KBM-7 (cell line): ENCODE data around the gene TMEM154.
A peak's percentile ranks its signal among the peaks of the same experiment; 100 is the strongest.

ENCODE experiments used
- DNase-seq: peaks from one replicate; pipeline ENCODE4 v3.0.0-alpha.2; 2015
- in situ Hi-C: fragments of 300-500 bp; cut with MboI; formaldehyde crosslinking; loops from 2 replicates; pipeline ENCODE4 v1.14.3; 2020; ENCODE audit warnings: low sequenced_read_pairs, low pct_unique_long_range_greater_than_20kb, mixed read lengths

The TMEM154 gene

GRCh38 chr4:152679414-152680281, at the start of gene TMEM154:
Gene TMEM154 (minus strand): TSS chr4:152679997. CDS start chr4:152679933, 64 bp downstream.
- in situ Hi-C loops: no loop called here

GRCh38 chr4:152729466-152729865, 49.7 kb upstream of the TMEM154 start:
- DNase-seq: no peak
- in situ Hi-C loops: no loop called here

More at GRCh38 chr4:152679414-152680281, at the start of gene TMEM154:
- DNase-seq: peak; percentile 95

GRCh38 chr4:152728343-152728742, 48.5 kb upstream of the TMEM154 start:
- in situ Hi-C loops: no loop called here
- DNase-seq: no peak

- in situ Hi-C loops: no loop called here
- DNase-seq: peak; percentile 26
Measured at GRCh38 chr4:152727784-152728183, 48.0 kb upstream of the TMEM154 start.

DNA sequence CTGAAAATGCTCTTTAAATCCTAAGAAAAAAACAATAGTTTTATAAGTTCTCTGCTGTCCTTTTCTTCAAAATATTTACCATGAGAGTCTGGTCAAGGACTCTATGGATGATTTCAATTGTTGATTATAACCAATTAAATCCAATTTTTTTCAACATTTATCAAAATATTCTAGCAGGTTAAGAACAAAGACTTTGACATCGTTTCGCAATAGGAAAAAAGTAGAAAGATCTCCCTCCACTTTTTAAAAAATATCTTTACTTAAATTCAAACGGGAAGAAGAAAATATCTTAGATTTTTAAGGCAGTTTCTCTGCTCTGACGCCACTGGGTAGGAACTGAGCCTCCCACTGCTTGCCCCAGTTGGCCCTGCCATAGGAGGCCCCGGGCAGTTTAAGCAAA, 44.7 kb upstream of the TMEM154 start:
- in situ Hi-C loops: no loop called here
- no peak for DNase-seq

DNA sequence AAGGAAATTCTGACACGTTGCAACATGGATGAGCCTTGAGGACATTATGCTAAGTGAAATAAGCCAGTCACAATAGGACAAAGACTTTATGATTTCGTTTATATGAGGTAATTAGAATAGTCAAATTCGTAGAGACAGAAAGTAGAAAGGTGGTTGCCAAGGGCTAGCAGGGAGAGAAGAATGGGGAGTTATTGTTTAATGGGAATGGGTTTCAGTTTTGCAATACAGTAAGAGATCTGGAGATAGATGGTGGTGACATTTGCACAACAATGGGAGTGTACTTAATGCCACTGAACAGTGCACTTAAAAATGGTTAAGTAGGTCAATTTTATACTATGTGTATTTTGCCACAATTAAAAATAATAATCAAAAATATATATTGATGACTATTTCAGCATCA, 43.4 kb upstream of the TMEM154 start:
- in situ Hi-C loops: no loop called here

GRCh38 chr4:152719801-152720556, 40.2 kb upstream of the TMEM154 start:
- in situ Hi-C loops: no loop called here

More for the DNA sequence above, 43.4 kb upstream of the TMEM154 start:
- DNase-seq: no peak

GRCh38 chr4:152719291-152719690, 39.5 kb upstream of the TMEM154 start:
- in situ Hi-C loops: no loop called here
- no peak for DNase-seq

More at GRCh38 chr4:152719801-152720556, 40.2 kb upstream of the TMEM154 start:
- DNase-seq: no peak

- in situ Hi-C loops: no loop called here
- no peak for DNase-seq
Measured at GRCh38 chr4:152715076-152715475, 35.3 kb upstream of the TMEM154 start.

GRCh38 chr4:152713951-152714705, 34.3 kb upstream of the TMEM154 start:
- DNase-seq: no peak
- in situ Hi-C loops: no loop called here

GRCh38 chr4:152709675-152710438, 30.1 kb upstream of the TMEM154 start:
- DNase-seq: no peak
- in situ Hi-C loops: no loop called here

DNA sequence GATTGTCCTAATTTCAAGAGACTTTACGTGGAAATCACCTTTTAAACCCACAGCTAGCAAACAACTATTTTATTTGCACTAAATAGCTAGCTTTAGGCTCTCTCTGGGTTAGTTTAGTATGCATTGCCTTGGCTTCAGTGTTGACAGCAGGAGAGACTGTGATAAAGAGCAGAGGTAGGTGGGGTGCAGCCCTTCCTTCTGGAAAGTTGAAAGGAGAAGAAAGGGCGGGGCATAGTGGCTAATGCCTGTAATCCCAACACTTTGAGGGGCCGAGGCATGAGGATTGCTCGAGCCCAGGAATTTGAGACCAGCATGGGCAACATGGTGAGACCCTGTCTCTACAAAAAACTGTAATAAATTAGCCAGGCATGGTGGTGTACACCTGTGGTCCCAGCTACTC, 29.0 kb upstream of the TMEM154 start:
- DNase-seq: no peak
- in situ Hi-C loops: no loop called here

GRCh38 chr4:152708361-152708760, 28.6 kb upstream of the TMEM154 start:
- in situ Hi-C loops: no loop called here
- DNase-seq: no peak

- in situ Hi-C loops: no loop called here
- no peak for DNase-seq
Measured at GRCh38 chr4:152707632-152708031, 27.8 kb upstream of the TMEM154 start.

- in situ Hi-C loops: no loop called here
- no peak for DNase-seq
Measured at GRCh38 chr4:152705903-152706302, 26.1 kb upstream of the TMEM154 start.

DNA sequence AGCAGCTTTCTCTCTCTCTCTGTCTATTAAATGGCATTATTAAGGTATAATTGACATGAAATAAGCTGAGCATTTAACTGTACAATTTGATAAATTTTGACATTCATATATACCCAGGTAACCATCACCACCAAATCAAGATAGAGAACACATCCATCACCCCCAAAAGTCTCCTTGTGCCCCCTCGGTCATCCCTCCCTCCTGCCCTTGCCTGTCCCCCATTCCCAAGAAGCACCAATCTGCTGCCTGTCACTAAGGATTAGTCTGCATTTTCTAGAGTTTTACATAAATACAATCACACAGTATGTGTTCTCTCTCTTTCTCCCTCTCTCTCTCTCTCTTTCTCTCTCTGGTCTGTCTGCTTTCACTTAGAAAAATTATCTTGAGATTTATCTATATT, 25.0 kb upstream of the TMEM154 start:
- in situ Hi-C loops: no loop called here
- DNase-seq: no peak

GRCh38 chr4:152700151-152700550, 20.4 kb upstream of the TMEM154 start:
- no peak for DNase-seq
- in situ Hi-C loops: no loop called here

DNA sequence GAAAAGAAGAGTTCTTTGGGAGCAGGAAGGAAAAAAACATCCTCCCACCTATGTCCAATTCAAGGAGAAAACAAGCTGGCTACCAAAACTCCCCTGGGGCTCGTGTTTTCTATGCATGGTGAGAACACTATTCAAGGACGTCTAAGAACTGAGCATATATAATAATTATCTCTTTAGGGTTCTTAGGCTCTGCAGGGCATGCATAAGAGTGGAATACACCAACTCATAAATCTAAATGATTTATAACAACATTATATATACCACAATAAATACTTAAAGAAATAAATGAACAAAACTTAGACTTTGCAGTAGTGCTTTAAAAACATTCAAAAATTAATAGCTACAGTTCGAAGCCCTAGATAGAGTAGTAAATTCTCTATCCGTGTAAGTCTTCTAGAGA, 19.5 kb upstream of the TMEM154 start:
- DNase-seq: no peak
- in situ Hi-C loops: no loop called here

DNA sequence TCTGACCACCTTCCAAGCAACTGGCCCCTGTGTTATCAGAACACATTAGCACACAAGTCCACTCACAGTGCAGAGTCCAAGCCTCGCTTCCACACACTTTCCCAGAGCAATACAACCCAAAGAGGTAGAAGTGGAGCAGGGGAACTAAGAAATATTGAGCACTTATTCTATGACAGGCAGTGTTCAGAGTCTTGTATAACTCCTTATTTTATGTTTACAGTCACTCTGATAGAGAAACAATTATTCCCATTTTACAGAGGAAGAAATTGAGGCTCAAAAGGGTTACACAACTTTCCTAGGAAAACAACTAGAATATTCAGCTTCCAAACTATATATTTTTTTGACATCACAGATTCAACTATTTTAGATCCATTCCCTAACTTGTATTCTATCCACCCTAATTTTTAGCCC, 18.3 kb upstream of the TMEM154 start:
- in situ Hi-C loops: no loop called here
- DNase-seq: no peak
